HG03571 (cell line): ENCODE results near the gene PREPL.
"Not testable (repeated sequence)": the region's sequence is repeated elsewhere in the genome, so short reads cannot be mapped to it uniquely, and the experiment has no call there.

Experiments used
- ATAC-seq: cut with Tn5 transposase; IDR thresholded peaks from one replicate; pipeline ENCODE4 v1.9.1; 2021; ENCODE audit not compliant: unreplicated experiment

The PREPL gene

DNA sequence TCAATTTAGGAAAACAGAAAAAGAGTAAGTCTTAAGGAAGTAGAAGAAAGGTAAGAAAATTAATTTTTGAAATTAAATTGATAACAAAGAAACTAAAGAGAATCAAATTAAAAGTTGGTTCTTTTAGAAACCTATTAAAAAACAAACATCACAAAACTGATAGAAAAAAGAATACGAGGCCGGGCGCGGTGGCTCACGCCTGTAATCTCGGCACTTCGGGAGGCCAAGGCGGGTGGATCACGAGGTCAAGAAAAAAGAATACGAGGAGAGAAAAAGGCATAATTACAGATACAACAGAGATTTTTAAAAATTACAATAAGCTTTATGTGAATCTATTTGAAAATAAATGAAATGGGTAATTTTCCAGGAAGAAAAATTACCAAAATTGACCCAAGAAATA, 11.8 kb downstream of the PREPL start:
- no peak for ATAC-seq

DNA sequence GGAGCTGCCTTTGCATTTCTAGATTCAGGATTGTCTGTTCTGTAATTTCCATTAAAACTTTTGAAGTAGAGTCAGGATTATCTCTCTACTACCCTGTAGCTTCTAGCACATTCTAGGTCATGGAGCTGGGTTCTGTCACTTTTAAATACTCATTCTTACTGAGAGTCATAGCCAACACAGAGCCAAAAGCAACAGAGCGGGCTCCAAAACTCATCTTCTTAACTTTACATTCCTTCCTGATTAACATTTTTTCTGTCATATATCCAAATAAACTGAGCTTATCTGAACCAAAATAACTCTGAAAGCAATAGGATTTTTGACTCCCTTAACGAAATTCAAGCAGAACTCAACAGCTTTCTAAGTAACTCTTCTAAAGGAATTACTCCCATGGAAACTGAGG, 12.9 kb downstream of the PREPL start:
- ATAC-seq: no peak

DNA sequence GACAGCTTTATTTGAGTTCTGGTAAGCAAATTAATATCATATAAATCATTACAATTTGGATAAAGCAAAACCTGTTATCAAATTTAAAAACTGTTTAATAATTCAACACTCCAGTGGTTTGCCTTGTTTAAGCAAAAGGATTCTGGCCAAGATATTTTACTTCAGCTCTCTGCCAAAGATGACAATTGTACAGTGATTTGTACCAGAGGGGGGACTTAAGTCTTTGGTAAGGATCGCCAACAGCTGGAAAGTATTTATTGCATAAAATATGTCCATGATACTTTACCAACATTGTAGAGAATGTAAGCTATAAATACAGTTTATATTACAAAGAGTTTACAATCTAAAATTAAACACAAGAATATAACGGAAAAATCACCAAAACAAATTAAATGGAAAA, 13.8 kb downstream of the PREPL start:
- ATAC-seq: no peak

DNA sequence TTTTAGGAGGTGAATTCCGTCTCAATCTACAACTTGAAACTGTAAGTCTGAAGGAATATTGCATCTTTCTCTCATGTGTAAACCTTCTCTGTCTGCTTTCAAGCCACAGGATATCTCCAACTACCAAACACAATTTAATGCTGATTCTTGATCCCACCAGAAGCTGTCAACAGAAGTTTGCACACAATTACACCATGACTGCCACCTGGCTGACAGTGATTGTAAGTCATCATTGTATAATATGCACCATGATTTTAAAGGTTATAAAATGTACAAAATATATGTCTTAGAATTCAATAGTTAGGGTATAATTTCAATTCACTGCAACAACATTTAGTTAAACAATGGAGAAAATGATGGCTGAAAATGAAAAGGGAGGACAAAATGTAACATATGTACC, 18.4 kb downstream of the PREPL start:
- no peak for ATAC-seq

DNA sequence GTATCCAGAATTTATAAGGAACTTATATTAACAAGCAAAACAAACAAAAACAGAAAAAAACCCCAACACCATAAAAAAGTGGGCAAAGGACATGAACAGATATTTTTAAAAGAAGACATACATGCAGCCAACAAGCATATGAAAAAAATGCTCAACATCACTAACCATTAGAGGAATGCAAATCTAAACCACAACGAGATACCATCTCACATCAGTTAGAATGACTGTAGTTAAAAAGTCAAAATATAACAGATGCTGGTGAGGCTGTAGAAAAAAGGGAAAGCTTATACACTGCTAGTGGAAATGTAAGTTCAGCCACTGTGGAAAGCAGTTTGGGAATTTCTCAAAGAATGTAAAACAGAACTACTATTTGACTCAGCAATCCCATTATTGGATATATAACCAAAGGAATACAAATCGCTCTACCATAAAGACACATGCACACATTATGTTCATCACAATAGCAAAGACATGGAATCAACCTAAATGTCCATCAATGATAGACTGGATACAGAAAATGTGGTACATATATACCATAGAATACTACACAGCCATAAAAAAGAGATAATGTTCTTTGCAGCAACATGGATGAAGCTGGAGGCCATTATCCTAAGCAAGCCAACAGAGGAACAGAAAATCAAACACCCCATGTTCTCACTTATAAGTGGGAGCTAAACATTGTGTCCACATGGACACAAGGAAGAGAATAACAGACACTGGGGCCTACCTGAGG, 25.3 kb downstream of the PREPL start:
- no peak for ATAC-seq

DNA sequence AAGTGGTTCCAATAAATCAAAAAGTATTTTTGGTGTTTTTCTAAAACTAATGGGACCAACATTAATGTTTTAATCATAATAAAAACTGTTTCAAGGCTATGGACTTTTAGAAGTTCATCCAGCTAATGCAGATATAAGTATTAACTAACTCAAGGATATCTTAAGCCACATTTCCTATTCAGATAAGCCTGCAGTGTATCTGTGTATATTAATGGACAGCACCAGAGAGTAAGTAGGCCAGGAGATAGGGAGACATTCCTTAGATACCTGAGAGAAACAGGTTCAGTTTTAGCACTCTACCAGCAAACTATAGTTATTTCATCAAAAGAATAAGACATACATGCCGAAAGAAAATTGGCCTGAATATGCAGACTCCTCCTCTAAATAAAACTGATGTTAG, 27.3 kb downstream of the PREPL start:
- no peak for ATAC-seq

DNA sequence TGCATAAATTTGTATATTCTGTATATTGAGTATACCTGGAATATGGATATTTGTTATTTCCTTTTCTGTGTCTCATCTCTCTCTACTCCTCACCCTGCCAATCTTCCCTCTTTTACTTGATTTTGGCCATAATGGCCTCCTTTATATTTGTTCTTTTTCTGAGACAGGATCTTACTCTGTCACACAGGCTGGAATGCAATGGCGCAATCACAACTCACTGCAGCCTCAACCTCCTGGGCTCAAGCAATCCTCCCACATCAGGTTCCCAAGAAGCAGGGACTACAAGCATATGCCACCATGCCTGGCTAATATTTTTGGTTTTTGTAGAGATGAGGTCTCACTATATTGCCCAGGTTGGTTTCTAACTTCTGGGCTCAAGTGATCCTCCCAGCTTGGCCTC, 30.5 kb downstream of the PREPL start:
- ATAC-seq: no peak

DNA sequence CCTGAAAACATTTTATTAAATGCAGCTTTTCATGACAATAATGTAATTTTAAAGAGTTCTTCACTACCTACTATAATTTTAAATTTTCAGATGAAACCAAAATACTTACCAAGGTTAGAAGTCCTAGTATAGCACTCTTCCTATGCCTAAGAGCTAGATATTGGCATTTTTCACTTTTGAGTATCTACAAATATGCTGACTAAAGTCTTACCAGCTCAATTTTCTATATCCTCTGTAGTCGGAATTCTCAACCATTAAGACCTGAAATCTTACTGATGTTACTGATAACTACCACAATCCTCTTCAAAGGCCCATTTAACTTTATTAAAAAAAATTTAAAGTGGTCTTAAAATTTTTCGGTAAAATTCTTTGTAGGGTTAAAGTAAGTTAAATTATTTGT, 32.0 kb downstream of the PREPL start:
- no peak for ATAC-seq

DNA sequence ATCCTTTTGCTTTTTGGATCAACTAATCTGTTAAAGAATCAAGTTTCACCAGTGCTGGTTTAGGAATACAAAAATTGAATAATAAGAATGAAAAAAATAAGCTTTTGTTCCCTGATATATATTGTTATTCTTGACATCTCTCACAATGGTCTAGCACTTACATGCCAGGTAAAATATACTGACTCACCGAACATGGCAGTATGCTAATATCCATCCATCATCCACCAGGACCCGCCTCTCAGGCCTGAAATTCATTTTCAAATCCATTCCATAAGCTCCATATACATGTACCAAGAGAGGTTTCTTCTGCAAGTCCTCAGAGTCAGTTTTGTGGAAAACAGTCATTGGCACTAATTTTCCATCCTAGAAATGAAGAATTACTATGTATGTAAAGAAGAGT, 32.5 kb downstream of the PREPL start:
- no peak for ATAC-seq

DNA sequence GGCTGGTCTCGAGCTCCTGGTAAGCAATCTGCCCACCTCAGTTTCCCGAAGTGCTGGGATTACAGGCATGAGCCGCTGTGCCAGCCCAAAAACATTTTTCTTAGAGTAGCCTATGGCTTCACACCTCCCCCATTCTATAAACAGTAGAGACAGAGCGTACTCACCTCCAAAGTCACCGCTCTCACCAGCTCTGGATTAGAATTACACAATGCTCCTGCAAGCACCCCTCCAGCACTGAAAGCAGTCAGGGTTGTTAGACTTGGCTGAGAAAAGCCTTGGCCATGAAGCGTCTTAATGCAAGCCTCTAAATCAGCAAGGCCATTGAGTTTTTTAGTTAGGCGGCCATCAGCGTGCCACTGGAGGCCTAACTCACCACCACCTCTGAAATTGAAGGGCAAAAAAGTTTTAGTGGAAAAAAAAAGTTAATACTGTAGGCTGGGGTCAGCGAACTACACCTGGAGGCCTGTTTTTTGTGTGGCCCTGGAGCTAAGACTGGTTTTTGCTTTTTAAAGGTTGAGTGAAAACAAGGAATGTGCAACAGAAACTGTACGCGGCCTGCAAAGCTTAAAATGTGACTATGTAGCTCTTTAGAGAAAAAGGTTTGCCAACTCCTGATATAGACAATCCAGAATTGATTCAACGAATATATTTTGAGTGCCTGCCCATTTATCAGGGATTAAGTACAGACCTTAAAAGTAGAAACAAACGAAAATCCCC, 34.6 kb downstream of the PREPL start:
- no peak for ATAC-seq

DNA sequence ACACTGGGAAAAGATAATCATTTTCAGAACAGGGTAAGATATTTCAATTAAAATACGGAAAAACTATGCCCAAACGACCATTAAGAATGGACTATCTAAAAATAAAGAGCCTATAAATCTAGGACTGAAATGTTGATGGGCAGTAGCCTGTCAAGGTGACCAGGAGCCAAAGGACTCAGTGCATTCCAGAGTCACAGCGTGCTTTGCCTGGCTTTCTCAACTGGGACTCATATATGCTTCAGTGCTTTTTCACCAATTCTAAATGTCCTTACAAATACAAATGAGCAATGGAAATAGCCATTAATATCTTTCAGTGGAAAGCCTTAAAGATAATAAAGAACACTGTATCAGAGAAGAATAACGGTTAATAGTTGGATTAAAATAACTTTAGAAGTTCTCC, 35.4 kb downstream of the PREPL start:
- ATAC-seq: no peak

DNA sequence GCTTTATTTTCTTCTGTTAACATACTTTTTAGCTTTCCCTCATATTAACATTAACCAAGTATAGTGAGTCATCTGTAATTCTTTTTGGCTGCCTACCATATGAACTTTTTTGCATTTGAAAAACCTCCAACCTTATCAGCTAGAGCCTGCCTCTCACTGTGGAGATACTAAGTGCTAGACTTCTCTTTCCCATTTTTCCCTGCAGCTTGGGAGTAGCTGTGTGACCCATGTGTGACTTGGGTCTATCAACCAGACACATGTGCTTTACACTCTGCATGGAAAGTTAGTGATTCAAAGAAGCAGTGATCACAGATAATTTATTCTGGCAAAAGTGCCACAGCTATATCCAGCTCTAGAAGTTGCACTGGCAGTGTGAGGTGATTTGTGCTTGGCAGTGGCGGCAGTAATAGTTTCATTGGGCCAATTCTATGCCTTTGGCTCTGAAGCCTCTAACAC, 36.3 kb downstream of the PREPL start:
- ATAC-seq: no peak

DNA sequence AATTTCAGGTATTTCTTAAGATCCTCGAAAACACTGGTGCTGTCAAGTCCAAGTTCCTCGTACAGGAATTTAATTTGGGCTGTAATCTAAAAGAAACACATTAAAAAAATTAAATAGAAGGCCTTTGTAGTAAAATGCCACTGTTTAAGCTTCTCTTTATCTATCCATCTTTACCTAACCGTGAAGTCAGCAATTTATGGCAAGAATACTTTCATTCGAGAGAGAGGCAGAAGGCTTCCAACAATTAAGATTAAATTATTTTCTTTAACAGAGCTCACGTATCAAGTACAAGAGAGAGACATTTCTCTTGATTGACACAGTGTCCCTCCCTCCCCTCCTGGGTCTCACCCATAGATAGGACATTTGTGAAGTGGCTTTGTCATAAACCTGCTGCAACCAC, 39.9 kb downstream of the PREPL start:
- no peak for ATAC-seq

DNA sequence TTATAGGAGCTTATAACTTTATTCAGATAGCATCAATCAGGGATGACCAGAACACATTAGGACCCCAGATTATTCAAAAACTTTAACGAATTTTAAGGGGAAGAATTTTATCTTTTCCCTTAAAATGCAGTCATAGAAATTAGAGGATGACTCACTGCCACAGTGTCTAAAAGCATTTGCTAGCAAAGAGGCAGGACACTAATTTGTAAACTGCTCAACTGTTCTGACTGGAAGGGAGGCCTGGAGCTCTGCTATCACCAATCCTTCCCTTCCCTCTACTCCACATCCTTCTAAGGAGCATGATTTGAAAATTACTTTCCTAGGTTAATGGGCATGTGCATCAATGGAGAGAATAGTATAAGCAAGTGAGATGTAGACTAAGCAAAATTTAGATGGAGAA, 40.5 kb downstream of the PREPL start:
- no peak for ATAC-seq

DNA sequence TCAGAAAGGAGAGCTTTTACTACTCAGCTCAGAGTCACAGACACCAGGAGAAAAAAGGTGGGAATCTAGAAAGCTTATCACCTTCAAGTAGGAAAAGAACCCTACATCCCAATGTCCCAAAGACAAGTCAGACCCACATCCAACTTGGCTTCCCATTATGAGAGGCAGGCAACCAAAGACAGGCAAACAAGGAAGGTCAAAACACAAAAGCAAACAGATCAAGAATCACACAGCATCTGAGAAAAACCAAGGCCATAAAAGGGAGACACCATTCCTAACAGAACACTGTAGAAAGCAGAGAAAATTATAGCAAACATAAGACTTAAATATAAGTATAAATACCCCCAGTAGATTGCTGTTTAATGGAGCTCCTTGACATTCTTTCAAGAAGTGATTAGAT, 45.3 kb downstream of the PREPL start:
- no peak for ATAC-seq

DNA sequence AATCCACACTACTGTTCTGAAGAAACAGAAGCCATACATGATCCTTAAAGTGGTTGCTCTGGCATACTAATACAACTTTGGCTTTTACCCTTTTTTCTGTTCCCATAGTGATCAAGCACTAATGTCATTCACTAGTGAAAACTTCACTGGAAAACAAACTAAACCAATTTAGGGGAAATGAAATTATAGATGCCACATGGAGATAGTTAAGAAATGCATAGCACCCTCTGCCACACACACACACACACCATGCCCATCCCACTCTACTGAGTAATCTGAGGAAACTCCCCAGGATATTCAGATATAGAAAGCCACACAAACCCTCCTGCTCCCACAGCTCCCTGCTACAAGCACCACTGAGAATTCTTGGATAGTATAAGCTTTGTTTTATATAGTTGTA, 46.9 kb downstream of the PREPL start:
- ATAC-seq: no peak

DNA sequence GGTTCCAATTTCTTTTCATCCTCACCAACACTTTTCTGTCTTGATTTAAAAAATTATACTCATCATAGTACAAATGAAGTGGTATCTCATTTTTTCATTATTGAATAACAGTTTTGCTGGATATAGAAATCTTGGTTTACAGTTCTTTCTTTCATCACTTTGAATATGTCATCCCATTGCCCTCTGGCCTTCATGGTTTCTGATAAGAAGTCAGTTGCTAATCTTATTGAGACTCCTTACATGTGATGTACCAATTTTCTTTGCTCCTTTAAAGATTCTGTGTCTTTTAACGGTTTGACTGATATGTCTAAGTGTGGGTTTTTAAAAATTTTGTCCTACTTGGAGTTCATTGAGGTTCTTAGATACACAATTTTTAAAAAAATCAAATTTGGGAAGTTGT, 51.0 kb downstream of the PREPL start:
- no peak for ATAC-seq

DNA sequence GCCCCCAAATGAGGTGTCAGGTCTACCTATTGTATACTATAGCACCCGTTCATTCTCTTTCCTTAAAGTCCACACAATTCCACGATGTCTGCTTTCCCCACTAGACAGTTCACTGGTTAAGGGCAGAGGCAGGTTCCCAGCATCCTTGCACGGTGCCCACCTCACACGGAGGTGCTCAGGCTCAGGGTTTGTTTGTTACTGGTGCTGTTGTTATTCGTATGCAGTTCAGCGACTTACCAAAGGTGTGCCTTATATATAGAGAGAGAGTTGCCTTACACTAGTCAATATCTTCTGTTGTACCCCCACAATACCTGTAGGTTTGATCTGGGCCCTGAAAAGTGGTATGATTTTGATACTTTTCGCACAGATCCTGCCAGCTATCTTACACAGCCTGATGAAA, 55.4 kb downstream of the PREPL start:
- no peak for ATAC-seq

DNA sequence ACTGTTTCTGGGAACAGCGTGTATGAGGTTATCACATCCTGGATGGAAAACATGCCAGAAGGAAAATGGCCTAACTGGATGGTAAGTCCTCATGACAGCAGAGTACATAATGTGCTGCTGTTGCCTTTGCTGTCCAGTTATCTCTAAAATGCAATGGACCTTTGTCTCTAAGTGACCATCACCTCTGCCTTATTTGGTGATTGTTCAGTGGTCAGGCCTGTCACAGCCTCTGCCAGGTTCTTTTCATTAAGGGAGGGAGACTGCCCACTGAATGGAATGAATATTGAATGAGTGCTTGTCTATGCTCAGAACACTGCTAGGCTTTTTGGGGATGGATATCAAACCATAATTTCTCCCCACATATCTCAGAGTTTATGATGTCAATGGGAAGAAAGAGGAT, 57.0 kb downstream of the PREPL start:
- no peak for ATAC-seq

DNA sequence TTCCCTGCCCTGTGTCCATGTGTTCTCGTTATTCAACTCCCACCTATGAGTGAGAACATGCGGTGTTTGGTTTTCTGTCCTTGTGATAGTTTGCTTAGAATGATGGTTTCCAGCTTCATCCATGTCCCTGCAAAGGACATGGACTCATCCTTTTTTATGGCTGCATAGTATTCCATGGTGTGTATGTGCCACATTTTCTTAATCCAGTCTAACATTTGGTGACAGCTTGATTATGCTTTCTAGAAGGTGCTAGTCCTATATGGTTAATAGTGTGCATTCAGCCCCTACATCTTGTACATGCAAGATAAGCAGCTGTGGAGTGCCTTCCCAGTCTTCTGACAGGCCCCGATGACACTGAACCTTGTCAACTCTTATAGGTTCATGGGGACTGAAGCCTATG, 57.5 kb downstream of the PREPL start:
- ATAC-seq: not testable (repeated sequence)

DNA sequence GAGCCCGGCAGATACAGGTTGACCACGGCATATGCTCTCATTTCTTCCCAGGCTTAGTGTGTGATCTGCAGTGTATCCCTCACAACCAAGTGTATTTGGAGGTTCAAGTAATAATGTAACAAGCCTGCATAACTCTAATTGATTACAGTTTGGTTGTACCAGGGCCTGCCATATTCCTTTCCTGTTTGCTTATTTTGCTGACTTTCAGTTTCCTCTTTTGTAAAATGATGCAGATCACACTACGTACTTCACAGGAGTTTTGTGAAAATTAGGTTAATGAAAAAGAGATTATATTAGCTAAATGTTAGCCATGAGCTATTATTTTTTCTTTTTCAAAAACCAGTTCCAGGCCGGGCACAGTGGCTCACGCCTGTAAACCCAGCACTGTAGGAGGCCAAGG, 60.2 kb downstream of the PREPL start:
- ATAC-seq: no peak

DNA sequence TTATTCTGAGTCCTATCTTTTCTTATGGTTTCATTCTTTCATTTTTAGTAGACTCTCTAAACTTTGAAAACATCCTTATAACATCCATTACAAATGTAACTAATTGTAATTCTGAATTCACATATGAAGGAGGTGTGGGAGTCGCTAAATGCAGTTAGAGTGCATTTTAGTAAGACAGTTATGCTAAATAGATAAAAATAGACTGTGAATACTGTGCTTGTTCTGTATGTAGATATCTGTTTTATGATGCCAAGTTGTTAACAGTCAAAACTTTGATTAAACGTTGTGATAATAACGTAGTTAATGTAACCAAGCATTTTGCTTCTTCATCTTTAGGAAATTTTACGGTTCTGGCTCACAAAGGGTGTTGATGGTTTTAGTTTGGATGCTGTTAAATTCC, 61.7 kb downstream of the PREPL start:
- no peak for ATAC-seq

DNA sequence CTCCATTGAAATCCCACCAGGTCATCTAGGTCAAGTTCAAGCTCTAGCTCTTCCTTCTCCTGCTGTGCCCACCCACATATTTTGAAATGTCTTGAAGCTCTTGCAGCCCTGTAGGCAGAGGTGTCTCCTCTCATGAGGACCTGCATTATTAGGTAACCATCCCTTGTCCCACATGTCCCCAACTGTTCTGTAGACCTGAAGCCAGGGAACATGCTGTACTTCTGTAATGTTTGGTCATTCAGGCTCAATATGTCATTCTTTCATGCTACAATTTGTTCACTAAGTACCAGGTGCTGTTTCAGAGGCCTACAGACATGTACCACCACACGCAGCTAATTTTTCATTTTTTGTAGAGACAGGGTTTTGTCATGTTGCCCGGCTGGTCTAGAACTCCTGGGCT, 63.9 kb downstream of the PREPL start:
- no peak for ATAC-seq
